Tibial nerve (tissue), 4 donors: ENCODE measurements around the gene ALOX5AP. TPM values are rescaled to one million over a fixed set of nuclear protein-coding genes. Genes with fewer than 3 reads are reported as not detected.

Experiments
- DNase-seq, 2 donors: peaks; one replicate each; pipeline ENCODE4 v3.0.0-alpha.2; 2019; ENCODE audit warnings: low spot score in 2 of 2
- H3K27ac ChIP-seq, 4 donors: fragments of 200-600 bp; sonication (generic) in 3 of 4; one replicate each; pipeline ENCODE4 v1.5.1; 2017 to 2019; ENCODE audit warnings: mild to moderate bottlenecking in 1 of 4
- H3K27me3 ChIP-seq, 2 donors: fragments of 200-600 bp; sonication (generic) in 1 of 2; one replicate each; pipeline versions ENCODE4 v1.5.1 to v1.6.0; 2017 to 2019
- H3K36me3 ChIP-seq, 3 donors: fragments of 200-600 bp; sonication (generic); one replicate each; pipeline ENCODE4 v1.5.1; 2018 to 2019
- H3K4me1 ChIP-seq, 4 donors: fragments of 200-600 bp; sonication (generic) in 3 of 4; one replicate each; pipeline ENCODE4 v1.5.1; 2017 to 2019
- H3K4me3 ChIP-seq, 4 donors: fragments of 200-600 bp; sonication (generic) in 3 of 4; one replicate each; pipeline ENCODE4 v1.5.1; 2017 to 2019; ENCODE audit warnings: mild to moderate bottlenecking in 1 of 4, moderate library complexity in 1 of 4
- H3K9me3 ChIP-seq, 4 donors: fragments of 200-600 bp; sonication (generic) in 3 of 4; one replicate each; pipeline ENCODE4 v1.5.1; 2017 to 2019
- CTCF ChIP-seq, 5 experiments: fragments of 200-600 bp in 3 of 5; fragments of 450-650 bp in 2 of 5; sonication (generic) in 3 of 5; IDR thresholded peaks; one replicate each; pipeline ENCODE4 v1.5.1; 2016 to 2019; ENCODE audit warnings: antibody characterized with exemption in 5 of 5, mild to moderate bottlenecking in 3 of 5, moderate library complexity in 2 of 5
- EP300 ChIP-seq, 2 donors: sonication (generic); formaldehyde crosslinking; IDR thresholded peaks; one replicate each; pipeline ENCODE4 v1.6.1; 2017; ENCODE audit warnings: antibody characterized with exemption in 2 of 2, mild to moderate bottlenecking in 1 of 2
- POLR2A ChIP-seq, 2 donors: fragments of 450-650 bp; IDR thresholded peaks; one replicate each; pipeline ENCODE4 v1.6.1; 2017; ENCODE audit warnings: antibody characterized with exemption in 2 of 2, mild to moderate bottlenecking in 2 of 2, moderate library complexity in 2 of 2
- WGBS, 2 donors: methylation state at CpG; one replicate each; pipeline ENCODE4 v1.1.5; 2018; 5-methylcytosine and 5-hydroxymethylcytosine counted together
- total RNA-seq, 4 donors: library from RNA; depleted of rRNA; stranded (reverse); fragments of >200 nt; gene quantifications; one replicate each; pipeline ENCODE4 v1.1.0, GENCODE V29; 2016

Gene ALOX5AP
- total RNA-seq, 4 donors from 2014 or later, result 25.3 to 41.4 (median 33.1) TPM

GRCh38 chr13:30799356-30799824 lies 64.0 kb downstream of the ALOX5AP start:
- Histone ChIP-seq H3K36me3 (no peaks in the 10 kb centered on the region), H3K27ac (no peak overlapping the region), H3K4me3 (no peak overlapping the region), H3K9me3 (no peaks in the 10 kb centered on the region), H3K4me1 (peaks cover 0 to 39% (median 8%) of the 10 kb centered on the region in 4 donors), H3K27me3 (no peaks in the 10 kb centered on the region)
- no peak for TF ChIP-seq EP300 (IDR thresholded peaks at IDR 0.05)
- TF ChIP-seq POLR2A (IDR thresholded peaks at IDR 0.05), result no peak
- TF ChIP-seq CTCF (IDR thresholded peaks at IDR 0.05), result no peak
- 69 to 75% methylated on average over 12 of the region's 12 CpGs for WGBS, 2 donors
- DNase-seq, result no peak

- Histone ChIP-seq H3K36me3 (no peaks in the 10 kb centered on the region), H3K9me3 (no peaks in the 10 kb centered on the region), H3K27ac (no peak overlapping the region), H3K4me3 (no peak overlapping the region), H3K27me3 (no peaks in the 10 kb centered on the region), H3K4me1 (peaks cover 0 to 46% (median 11%) of the 10 kb centered on the region in 4 donors)
- no peak for DNase-seq
- TF ChIP-seq EP300 (IDR thresholded peaks at IDR 0.05) (no peak), POLR2A (IDR thresholded peaks at IDR 0.05) (no peak), CTCF (IDR thresholded peaks at IDR 0.05) (no peak)
- WGBS, 2 donors, result 83 to 84% methylated on average over 2 of the region's 2 CpGs
These were observed 64.8 kb downstream of the ALOX5AP start for GRCh38 chr13:30800107-30800506.

- WGBS, 2 donors, result 71 to 72% methylated on average over 5 of the region's 5 CpGs
- H3K27me3 ChIP-seq, result no peaks in the 10 kb centered on the region
- H3K4me1 ChIP-seq, result peaks cover 0 to 59% (median 21%) of the 10 kb centered on the region in 4 donors
- DNase-seq, result no peak
- no peaks in the 10 kb centered on the region for H3K9me3 ChIP-seq
- H3K27ac ChIP-seq, result peak overlapping the region in 1 of 4 donors; percentile 74
- H3K36me3 ChIP-seq, result no peaks in the 10 kb centered on the region
- TF ChIP-seq EP300 (IDR thresholded peaks at IDR 0.05), result no peak
- TF ChIP-seq POLR2A (IDR thresholded peaks at IDR 0.05), result no peak
- no peak for TF ChIP-seq CTCF (IDR thresholded peaks at IDR 0.05)
- H3K4me3 ChIP-seq, result peak overlapping the region in 2 of 4 donors; percentile 35 to 53
These were observed 67.2 kb downstream of the ALOX5AP start for GRCh38 chr13:30802501-30802900.

GRCh38 chr13:30802953-30803478 lies 67.7 kb downstream of the ALOX5AP start:
- TF ChIP-seq EP300 (IDR thresholded peaks at IDR 0.05), result peak; percentile 18 to 69
- peak; percentile 87 to 96 (median 95) for TF ChIP-seq CTCF (IDR thresholded peaks at IDR 0.05)
- TF ChIP-seq POLR2A (IDR thresholded peaks at IDR 0.05), result no peak
- no peaks in the 10 kb centered on the region for H3K36me3 ChIP-seq
- WGBS, 2 donors, result 6 to 8% methylated on average over 20 to 32 of the region's 32 CpGs
- peaks cover 0 to 60% (median 21%) of the 10 kb centered on the region in 4 donors for H3K4me1 ChIP-seq
- no peaks in the 10 kb centered on the region for H3K9me3 ChIP-seq
- peak overlapping the region; percentile 35 to 53 (median 38) for H3K4me3 ChIP-seq
- peak; percentile 77 to 87 for DNase-seq
- H3K27ac ChIP-seq, result peak overlapping the region; percentile 40 to 81 (median 59)
- H3K27me3 ChIP-seq, result no peaks in the 10 kb centered on the region

GRCh38 chr13:30803749-30804148 lies 68.4 kb downstream of the ALOX5AP start:
- Histone ChIP-seq H3K4me3 (peak overlapping the region in 2 of 4 donors; percentile 36 to 53), H3K4me1 (peaks cover 0 to 59% (median 21%) of the 10 kb centered on the region in 4 donors), H3K9me3 (no peaks in the 10 kb centered on the region), H3K36me3 (no peaks in the 10 kb centered on the region), H3K27ac (peak overlapping the region in 3 of 4 donors; percentile 40 to 81 (median 74)), H3K27me3 (no peaks in the 10 kb centered on the region)
- TF ChIP-seq CTCF (IDR thresholded peaks at IDR 0.05) (no peak), POLR2A (IDR thresholded peaks at IDR 0.05) (no peak), EP300 (IDR thresholded peaks at IDR 0.05) (no peak)
- WGBS, 2 donors, result 76 to 85% methylated on average over 4 to 5 of the region's 5 CpGs
- no peak for DNase-seq
